ENCODE measurements around the gene PROK1.

The PROK1 gene

DNA sequence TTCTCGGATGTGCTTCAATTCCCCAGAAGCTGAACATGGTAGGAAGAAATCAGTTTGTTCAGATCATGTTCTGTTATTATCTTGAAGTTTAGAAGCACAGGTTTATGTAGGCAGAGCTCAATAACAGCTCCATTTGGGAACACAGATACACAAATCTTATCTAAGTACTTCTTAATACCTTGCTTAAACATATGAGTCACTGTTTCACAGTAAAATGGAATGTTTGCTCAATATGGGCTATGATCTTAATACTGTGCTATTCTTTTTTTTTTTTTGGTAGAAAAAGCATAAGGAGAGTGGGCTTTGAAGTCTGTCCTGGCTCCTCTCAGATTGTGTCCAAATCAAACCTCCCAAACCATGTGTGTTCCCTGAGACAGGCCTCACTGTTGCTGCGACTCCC lies 13.4 kb downstream of the PROK1 start:
- DNase-seq (ENCODE audit: low read depth in 1 of 2, low spot score in 1 of 2), result no peak

DNA sequence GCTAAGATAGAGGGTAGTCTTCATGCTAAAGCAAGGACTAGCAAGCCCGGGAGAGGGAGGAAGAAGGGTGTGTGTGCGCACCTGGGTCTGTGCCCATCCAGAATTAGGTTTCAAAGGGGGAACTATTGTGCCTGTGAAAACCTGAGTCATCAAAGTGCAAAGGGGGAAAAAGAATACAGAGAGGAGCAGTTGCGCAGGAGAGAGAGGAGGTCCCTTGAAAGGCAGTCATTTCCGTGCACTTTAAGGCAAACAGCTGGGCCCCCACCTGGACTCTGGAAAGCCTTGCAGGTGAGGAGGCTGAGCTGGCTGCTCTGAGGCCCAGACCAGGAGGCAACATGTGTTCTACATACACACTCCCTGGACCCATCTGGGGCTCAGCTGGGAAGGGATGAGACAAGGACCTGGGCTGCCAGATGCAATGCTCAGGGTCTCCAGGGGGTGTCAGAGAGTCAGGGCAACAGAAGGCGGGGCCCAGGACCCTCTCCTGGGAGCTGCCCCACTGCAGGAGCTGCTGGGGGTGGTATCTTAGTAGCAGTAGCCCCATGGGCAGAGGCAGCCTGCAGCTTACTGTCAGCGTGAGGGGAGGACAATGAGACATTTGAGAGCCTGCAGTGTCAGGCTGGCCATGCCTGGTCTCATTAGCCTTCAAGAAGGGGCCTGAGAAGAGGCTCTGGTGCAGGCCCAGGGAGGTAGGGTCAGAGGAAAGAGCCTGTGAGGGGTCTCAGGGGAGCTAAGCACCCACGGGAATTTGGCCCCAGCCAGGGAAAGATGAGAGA lies 14.3 kb downstream of the PROK1 start:
- no peak for DNase-seq (ENCODE audit: low read depth in 1 of 2, low spot score in 1 of 2)

DNA sequence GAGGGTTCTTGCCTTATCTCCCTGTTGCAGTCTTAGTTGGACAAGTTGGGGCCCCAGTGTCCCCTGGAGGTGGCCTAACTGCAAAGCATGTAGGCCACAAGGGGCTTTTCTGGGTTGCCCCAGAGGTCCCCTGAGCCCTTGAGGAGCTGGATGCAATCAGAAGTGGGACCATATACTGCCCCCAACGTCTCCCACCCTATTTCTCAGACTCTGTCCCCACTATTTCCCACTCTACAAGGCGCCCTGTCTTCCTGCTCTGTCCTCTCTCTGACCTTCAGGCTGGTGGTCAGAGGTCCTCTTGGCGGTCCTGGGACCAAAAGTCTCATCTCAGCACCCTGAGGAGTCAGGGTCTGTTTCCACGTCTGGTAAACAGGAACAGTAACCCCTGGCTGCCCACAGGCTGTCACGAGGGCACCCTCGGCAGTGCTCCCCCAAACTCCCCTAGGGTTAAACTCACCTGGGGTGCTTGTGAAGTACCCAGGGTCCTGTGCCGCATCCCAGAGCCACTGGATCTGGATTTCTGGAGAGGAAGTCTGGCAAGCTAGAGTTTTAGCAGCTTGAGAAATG lies 14.9 kb downstream of the PROK1 start:
- DNase-seq (ENCODE audit: low read depth in 1 of 2, low spot score in 1 of 2), result no peak

DNA sequence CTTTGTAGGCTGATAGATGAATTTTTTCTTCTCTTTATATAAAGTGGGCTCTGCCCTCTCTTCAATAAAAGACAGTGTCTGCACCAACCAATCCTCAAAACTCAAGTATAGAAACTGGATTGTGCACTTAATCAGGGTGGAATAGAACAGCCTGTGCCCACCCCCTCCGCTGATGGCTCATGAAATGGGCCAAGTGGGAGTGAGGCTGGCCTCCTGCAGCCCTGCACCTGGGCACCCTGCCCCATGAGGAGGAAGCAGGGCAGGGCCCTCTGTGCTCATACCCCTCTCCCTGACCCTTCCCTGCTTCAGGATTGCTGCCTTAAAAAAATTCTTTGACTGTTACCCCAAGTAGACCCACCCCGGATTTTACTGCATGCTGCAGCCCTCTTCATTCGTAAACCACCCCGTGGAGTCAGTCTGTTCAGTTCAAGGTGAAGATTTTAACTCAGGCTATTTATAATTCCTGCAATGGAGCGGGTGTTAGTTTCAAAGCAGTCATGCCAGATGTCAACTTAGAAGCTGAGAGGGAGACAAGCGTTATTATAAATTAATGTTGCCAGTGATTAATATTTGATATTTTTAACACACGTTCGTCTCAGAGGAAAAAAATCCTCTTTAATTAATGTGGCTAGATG lies 15.8 kb downstream of the PROK1 start:
- no peak for DNase-seq (ENCODE audit: low read depth in 1 of 2, low spot score in 1 of 2)

DNA sequence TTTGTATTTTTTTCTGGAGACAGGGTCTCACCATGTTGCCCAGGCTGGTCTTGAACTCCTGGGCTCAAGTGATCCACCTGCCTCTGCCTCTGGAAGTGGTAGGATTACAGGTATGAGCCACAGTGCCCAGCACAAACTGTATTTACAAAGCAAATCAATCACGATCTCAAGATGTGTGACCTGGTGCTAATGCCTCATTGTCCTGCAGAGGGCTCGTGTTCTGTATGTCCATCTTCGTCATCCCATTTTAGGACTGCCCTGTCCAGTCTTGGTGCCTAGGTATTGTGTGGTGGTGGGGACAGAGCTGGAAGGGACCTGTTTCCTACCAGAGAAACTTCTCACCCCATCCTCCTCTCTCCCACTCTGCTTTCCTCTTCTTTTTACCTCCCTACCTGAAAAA lies 20.2 kb downstream of the PROK1 start:
- no peak for DNase-seq (ENCODE audit: low read depth in 1 of 2, low spot score in 1 of 2)

DNA sequence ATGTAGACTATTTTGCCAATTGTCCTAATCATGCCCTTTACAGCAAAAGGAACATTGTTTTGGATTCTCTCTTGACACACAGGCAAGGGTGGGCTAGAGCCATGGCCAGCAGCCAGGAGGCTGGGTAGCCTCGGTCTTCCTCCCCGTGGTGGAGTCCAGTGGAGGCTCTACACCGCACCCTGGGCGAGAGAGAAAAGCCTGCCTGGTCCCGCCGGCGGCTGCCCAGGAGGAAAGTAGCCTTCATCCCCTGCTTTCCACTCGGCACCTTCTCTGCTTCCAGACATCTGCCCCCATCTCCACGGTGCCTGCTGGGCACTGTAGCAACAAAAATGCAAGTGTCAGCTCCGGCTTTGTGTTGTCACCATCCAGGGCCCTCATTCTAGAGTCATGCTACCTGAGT lies 21.6 kb downstream of the PROK1 start:
- no peak for DNase-seq (ENCODE audit: low read depth in 1 of 2, low spot score in 1 of 2)

DNA sequence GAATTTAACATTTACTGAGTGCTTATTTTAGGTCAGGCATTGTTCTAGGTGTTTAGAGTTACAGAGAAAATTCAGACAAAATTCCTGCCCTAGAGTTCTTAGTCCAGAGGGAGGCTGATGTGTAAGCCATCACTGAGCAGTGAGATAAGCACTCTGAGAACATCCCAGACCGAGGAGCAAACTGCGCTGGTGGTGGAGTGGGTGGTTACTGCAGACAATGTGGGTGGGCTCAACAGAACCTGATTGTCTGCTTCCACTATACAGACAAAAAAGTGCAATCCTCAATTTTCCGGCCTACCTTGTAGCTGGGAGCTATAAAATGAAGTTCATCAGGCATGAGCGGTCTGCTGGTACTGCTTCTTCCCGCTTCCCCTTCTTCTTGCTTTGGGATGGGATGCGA lies 23.5 kb downstream of the PROK1 start:
- no peak for DNase-seq (ENCODE audit: low read depth in 1 of 2, low spot score in 1 of 2)

DNA sequence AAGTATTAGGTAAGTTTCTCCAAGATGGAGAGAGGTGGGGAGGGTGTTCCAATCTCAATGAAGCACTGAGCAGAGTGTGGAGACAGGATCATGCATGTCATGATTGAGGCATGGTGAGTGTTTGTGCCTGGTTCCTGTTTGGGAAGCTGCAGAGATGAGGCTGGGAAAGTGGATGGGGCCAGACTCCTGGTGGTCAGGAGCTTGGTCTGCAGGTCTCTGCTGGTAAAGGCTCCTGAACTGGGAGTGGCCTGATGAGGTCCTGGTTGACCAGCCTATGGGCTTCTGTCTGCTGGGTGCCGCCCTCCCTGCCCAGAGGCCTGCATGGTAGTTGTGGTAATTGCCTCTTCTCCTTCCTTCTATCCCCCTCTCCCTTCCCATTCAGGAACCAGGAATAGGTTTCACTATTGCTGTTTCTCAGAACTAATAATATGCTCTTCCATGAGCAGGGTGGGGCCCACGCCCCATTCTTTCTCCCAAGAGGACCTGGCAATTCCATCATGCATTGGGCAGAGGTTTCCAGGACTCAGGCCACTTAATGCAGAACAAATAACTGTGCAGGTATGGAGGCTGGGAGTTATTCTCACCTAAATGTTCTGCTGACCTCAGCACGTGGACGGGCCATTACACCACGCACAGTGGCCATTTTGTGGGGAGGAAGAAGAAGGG lies 24.5 kb downstream of the PROK1 start:
- no peak for DNase-seq (ENCODE audit: low read depth in 1 of 2, low spot score in 1 of 2)

DNA sequence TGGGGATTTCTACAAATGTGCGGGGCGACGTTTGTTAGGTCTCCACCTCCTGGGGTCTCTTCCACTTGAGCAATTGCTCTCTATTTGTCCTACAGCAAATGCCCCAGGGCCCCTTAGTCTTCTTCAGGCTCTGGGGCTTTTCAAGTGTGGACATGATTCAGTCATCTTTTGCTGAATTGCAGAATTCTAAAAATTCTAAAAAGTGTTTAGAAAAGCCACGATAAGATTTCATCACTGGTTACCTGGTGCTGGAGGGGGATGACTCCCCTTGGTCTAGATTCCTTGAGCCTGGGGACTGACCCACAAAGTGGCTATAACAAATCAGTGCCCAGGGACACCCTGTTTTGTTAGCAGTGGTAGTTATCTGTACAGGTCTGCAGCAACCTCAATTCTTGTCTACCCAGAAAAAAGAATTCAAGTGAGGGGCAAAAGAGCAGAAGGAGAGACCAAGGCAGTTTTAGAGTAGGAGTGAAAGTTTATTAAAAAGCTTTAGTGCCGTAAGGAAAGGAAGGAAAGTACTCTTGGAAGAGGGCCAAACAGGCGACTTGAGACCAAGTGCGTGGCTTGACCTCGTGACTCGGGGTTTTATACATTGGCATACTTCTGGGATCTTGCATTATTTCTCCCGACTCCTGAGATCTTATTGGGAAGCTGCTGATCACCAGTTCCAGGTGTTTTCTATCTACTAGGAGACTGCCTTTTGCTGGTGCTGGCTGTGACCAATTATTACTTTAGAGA lies 25.2 kb downstream of the PROK1 start:
- DNase-seq (ENCODE audit: low read depth in 1 of 2, low spot score in 1 of 2), result no peak

DNA sequence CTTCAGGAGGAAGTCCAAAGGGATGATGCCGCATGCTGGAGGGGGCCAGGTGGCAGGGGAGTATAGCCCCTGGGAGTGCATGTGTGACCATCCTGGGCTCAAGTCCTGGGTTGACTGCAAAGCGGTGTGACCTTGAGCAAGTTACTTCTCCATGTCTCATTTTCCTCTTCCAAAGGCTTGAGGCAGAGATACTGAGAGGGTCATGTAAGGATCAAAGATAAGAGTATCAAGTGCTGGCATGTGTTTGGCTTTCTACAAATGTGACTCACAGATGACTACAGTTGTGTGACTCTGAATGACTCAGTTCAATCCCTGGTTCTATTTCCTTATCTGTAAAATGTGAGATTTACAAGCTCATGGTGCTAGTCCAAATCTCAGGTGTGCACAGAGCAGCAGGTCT lies 26.1 kb downstream of the PROK1 start:
- no peak for DNase-seq (ENCODE audit: low read depth in 1 of 2, low spot score in 1 of 2)

DNA sequence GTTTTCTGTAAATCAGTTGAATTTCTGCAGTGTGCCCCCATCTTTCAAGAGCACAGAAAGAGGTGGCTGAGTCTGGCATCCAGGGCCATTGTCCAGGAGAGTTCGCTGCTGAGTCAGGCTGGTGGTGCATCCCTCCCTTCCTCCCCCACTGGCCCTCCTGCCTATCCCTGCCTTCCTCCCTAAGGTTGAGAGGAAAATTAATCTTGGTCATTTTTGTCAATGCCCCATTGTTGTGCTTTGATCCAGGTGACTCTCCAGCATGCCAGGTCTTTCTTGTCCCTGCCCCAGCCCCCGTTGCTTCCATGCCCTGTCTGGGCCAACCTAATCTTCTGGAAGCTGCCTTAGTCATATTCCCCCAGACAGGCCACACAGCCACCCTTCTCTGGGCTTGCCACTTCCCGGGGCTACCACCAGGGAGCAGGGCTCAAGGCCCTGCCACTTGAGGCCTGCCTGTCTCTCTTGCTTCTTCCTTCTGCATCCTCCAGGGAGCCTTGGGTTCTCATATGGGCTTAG lies 26.6 kb downstream of the PROK1 start:
- DNase-seq (ENCODE audit: low read depth in 1 of 2, low spot score in 1 of 2), result no peak

DNA sequence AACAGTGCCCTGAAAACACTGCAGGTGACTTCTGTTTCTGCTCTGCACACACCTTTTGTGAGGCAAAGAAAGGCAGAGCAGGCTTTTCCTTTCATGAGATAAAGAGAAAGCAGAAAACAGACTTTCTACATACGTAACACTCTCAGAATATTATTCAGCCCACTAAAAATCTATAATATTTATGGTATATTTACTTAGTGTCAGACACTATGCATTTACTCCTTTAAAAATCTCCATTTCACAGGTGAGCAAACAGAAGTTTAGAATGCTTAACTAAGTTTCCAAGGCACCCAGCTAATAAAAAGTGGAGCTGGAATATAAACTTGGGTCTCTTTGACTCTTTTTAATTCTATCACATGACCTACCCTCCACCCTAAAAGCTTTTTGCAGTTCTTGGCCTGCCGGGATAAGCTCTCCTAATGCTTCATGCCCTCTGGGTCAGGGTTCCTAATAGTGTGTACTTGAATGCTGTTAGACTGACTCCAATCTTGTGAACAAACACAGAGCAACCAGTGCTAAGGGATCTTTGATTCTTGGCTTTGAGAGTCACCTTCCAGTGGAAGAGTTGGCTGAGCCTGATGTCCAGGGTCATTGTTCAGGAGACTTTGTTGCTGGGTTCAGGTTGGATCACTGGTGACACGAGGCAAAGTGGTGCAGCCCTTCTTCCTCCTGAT lies 27.2 kb downstream of the PROK1 start:
- DNase-seq (ENCODE audit: low read depth in 1 of 2, low spot score in 1 of 2), result no peak

DNA sequence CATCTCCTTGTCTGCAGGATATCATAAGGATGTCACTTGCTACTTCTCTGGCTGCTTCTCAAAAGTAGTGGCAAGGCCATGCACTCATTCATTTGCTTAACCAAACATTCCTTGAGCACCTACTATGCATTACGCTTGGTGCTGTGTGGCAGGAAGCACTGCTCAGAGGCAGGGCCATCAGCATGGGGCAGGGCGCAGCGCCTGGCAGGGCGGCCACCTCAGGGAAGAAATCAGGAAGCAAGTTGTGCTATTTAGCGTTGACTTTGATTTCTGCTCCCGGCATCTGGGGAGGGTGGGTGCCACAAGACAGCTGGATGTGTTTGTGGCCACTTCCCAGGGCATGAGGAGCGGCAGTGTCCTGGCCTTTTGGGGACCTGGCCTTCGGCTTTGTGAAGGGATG lies 27.9 kb downstream of the PROK1 start:
- DNase-seq (ENCODE audit: low read depth in 1 of 2, low spot score in 1 of 2), result no peak

DNA sequence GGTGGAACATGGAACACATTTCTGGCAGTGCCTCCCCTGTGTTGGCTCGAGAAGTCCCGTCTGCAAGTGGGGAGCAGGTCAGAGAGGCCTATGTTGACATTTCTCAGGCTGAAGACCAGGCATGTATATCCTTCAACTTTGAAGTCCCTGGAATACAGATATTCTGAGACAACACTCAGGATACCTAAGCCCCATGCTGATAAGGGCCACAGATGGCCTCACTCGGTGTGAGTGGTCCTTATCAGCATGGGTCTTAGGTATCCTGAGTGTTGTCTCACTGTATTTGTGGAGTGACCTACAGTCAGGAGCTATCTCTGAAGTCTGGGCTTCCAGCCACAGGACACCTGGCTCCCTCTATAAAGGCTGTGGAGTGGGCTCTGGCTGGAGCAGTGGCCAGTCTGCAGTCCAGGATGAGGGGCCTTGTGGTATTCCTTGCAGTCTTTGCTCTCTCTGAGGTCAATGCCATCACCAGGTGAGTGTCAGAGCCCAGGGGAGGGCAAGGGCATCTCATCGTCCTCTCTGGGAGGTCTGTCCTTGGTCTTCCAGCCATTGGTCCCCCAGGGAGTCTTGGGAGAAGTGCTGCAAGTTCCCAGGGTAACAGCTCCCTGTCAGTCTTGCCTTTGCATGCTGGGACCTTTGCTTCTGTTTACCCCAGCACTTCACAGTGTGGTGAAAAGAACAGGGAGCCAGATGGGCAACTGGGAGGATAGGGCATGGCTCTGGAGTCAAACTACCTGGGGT lies 29.6 kb downstream of the PROK1 start:
- DNase-seq (ENCODE audit: low read depth in 1 of 2, low spot score in 1 of 2), result no peak

DNA sequence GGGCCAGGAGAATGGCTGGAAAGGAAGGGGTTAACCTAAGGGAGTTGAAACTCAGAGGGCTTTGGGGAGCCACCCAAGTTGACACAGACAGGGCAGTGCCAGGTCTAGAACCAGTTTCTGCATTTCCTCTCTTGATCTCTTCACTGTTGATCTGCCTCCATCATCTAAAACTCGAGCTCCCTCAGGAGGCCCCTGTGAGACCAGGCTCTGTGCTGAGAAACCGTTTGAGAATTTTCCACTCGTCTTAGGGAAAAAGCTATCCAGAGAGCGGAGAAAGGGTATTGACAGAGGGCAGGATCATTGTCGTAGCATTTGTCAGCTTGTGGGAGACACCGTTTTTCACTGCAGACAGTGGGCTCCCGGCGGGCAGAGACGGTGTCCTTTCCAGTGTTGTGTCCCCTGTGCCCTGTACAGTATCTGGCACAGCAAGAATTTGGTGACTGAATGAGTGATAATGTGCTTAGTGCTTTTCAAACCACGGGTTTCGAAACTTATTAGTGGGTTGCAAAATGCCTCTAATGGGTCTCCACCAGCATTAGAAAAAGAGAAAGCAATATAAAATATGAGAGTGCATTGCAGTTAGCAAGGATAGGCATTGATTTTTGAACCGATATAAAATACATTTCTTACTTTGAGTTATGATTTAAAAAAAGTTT lies 31.1 kb downstream of the PROK1 start:
- DNase-seq (ENCODE audit: low read depth in 1 of 2, low spot score in 1 of 2), result no peak

DNA sequence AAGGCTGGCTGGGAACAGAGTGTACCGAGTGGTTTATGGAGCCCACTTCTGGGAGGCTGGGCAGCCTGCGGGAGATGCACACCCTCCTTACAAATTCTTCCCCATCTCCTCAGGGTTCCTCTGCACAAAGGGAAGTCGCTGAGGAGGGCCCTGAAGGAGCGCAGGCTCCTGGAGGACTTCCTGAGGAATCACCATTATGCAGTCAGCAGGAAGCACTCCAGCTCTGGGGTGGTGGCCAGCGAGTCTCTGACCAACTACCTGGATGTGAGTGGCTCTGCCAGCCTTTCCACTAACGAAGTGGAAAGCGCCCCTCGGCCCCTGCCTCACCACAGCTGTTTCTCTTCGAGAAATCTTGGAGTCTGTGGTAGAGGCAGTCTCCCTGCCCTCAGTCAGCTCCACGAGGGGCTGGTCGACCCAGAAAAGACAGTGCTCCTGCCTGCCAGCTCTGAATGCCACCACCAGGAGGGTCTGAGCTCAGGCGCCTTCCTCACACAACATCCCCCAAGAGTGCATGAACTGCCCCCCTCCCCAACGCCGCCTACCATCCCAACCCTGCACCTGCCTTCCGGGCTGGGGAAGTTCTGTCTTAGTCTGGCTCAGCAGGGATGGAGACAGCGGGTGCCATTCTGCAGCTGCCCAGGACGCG lies 31.8 kb downstream of the PROK1 start:
- no peak for DNase-seq (ENCODE audit: low read depth in 1 of 2, low spot score in 1 of 2)

DNA sequence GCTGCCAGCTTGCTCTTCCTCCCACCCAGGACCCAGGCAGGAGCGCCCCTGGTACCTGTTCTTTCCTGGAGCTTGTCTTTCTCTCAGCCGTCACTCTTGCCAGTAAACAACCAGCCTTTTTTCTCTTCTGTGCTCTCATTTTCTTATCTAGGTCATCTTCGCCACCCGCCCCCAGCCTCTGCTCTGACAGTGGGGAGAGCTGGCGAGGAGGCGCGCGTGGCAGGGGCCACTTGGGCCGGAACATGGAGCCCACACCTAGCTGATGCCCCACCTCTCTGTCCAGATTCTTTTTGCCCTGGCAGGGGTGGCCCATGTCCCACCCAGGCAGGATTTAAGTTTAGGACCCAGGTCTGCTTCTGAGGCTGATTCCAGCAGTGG lies 32.3 kb downstream of the PROK1 start:
- DNase-seq (ENCODE audit: low read depth in 1 of 2, low spot score in 1 of 2), result no peak

DNA sequence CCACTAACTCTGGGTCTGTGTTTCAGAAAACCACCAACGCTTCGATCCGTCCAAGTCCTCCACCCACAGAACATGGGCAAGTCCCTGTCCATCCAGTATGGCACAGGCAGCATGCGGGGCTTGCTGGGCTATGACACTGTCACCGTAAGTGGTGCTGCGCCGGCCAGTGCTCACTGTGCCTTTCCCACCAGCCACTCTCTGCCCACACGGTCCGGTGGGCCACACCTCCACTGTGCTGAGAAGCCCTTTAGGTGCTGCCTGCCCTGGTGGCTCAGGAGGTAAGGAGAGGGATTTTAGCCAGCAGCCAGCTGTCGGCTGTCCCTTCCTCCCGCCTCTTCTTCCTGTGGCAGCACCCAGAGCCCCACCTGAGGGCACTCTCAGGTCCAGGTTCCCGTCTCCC lies 33.9 kb downstream of the PROK1 start:
- no peak for DNase-seq (ENCODE audit: low read depth in 1 of 2, low spot score in 1 of 2)

DNA sequence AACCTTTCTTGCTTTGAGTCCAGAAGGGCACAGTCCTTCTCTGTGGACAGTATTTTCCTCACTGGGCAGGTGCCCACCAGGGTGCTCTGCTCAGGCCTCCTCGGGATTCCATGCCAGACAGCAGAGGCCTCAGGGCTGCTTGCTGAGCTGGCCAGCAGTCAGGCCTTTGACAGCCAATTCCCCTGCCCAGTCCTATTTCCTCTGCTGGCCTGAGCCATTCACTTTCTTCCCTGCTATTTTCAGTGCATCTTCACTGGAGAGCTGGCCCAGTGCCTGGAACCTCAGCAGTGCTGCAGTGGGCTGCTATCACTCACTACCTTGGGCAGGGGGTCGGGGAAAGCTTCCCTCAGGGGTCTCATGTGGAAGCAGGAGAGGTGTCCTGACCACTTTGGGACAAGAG lies 34.8 kb downstream of the PROK1 start:
- no peak for DNase-seq (ENCODE audit: low read depth in 1 of 2, low spot score in 1 of 2)

All from activated T-helper 1 cell treated with anti-CD3 and anti-CD28 coated beads, Interleukin-2, amount 50 U/mL, for 16 hours (primary cell).